HL-60 (cell line): ENCODE measurements around the gene LPCAT1.

Experiments
- CTCF ChIP-seq: IDR thresholded peaks from one replicate; pipeline ENCODE4 v1.5.1; 2011; ENCODE audit warnings: low read length, control low read depth, inconsistent platforms; ENCODE audit not compliant: insufficient read depth
- GABPA ChIP-seq: IDR thresholded peaks from 2 replicates; pipeline ENCODE4 v1.6.1; 2012; ENCODE audit warnings: low read depth
- POLR2AphosphoS5 ChIP-seq: IDR thresholded peaks from 2 replicates; pipeline ENCODE4 v1.6.1; 2012; ENCODE audit warnings: low read depth
- REST ChIP-seq: IDR thresholded peaks from 2 replicates; pipeline ENCODE4 v1.6.1; 2012; ENCODE audit warnings: low read depth; ENCODE audit not compliant: insufficient replicate concordance
- SPI1 ChIP-seq: IDR thresholded peaks from 2 replicates; pipeline ENCODE4 v1.6.1; 2012; ENCODE audit warnings: low read depth, mild to moderate bottlenecking, borderline replicate concordance

GRCh38 chr5:1506242-1507013 is 17.3 kb downstream of the LPCAT1 start:
- no peak for TF ChIP-seq CTCF
- TF ChIP-seq GABPA: no peak
- TF ChIP-seq POLR2AphosphoS5: no peak
- TF ChIP-seq SPI1: no peak
- TF ChIP-seq REST: no peak
